ENCODE measurements around the gene SCD5. TPM values are rescaled to one million over a fixed set of nuclear protein-coding genes. Genes with fewer than 3 reads are reported as not detected.

Gene SCD5
- total and polyA plus RNA-seq, 2 of the 13 experiments (the other 11 are each of a cell fraction or from before 2014, with no cell fraction given): not detected

DNA sequence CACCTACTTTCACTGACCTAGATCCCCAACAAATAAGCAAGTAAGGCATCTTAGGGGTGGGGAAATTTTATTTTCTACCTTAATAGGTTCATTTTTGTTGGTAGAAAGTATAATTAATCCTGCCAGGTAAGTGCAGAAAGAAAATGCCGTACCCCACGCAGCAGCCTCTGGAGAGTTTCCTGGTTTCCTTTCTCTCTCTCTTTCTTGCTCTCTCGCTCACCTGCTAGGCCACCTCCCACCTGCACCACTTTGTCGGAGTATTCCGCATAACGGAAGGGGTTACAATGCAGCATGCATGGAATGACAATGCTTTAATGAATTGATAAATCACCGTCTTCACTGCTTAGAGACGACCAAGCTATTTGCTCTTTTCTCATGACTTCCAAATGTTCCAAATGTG is 101.0 kb downstream of the SCD5 start (continued):
- TF ChIP-seq, protein P1, sequence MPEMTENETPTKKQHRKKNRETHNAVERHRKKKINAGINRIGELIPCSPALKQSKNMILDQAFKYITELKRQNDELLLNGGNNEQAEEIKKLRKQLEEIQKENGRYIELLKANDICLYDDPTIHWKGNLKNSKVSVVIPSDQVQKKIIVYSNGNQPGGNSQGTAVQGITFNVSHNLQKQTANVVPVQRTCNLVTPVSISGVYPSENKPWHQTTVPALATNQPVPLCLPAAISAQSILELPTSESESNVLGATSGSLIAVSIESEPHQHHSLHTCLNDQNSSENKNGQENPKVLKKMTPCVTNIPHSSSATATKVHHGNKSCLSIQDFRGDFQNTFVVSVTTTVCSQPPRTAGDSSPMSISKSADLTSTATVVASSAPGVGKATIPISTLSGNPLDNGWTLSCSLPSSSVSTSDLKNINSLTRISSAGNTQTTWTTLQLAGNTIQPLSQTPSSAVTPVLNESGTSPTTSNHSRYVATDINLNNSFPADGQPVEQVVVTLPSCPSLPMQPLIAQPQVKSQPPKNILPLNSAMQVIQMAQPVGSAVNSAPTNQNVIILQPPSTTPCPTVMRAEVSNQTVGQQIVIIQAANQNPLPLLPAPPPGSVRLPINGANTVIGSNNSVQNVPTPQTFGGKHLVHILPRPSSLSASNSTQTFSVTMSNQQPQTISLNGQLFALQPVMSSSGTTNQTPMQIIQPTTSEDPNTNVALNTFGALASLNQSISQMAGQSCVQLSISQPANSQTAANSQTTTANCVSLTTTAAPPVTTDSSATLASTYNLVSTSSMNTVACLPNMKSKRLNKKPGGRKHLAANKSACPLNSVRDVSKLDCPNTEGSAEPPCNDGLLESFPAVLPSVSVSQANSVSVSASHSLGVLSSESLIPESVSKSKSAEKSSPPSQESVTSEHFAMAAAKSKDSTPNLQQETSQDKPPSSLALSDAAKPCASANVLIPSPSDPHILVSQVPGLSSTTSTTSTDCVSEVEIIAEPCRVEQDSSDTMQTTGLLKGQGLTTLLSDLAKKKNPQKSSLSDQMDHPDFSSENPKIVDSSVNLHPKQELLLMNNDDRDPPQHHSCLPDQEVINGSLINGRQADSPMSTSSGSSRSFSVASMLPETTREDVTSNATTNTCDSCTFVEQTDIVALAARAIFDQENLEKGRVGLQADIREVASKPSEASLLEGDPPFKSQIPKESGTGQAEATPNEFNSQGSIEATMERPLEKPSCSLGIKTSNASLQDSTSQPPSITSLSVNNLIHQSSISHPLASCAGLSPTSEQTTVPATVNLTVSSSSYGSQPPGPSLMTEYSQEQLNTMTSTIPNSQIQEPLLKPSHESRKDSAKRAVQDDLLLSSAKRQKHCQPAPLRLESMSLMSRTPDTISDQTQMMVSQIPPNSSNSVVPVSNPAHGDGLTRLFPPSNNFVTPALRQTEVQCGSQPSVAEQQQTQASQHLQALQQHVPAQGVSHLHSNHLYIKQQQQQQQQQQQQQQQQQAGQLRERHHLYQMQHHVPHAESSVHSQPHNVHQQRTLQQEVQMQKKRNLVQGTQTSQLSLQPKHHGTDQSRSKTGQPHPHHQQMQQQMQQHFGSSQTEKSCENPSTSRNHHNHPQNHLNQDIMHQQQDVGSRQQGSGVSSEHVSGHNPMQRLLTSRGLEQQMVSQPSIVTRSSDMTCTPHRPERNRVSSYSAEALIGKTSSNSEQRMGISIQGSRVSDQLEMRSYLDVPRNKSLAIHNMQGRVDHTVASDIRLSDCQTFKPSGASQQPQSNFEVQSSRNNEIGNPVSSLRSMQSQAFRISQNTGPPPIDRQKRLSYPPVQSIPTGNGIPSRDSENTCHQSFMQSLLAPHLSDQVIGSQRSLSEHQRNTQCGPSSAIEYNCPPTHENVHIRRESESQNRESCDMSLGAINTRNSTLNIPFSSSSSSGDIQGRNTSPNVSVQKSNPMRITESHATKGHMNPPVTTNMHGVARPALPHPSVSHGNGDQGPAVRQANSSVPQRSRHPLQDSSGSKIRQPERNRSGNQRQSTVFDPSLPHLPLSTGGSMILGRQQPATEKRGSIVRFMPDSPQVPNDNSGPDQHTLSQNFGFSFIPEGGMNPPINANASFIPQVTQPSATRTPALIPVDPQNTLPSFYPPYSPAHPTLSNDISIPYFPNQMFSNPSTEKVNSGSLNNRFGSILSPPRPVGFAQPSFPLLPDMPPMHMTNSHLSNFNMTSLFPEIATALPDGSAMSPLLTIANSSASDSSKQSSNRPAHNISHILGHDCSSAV (CRISPR knock-in tag; IDR thresholded peaks at IDR 0.05; ENCODE audit: borderline replicate concordance): no peak
- no peak for TF ChIP-seq ZFP41 (CRISPR knock-in tag; IDR thresholded peaks at IDR 0.05; ENCODE audit: borderline replicate concordance)
- no peak for TF ChIP-seq ZFX (CRISPR knock-in tag; IDR thresholded peaks at IDR 0.05; ENCODE audit: low read depth)
- TF ChIP-seq, protein P2, sequence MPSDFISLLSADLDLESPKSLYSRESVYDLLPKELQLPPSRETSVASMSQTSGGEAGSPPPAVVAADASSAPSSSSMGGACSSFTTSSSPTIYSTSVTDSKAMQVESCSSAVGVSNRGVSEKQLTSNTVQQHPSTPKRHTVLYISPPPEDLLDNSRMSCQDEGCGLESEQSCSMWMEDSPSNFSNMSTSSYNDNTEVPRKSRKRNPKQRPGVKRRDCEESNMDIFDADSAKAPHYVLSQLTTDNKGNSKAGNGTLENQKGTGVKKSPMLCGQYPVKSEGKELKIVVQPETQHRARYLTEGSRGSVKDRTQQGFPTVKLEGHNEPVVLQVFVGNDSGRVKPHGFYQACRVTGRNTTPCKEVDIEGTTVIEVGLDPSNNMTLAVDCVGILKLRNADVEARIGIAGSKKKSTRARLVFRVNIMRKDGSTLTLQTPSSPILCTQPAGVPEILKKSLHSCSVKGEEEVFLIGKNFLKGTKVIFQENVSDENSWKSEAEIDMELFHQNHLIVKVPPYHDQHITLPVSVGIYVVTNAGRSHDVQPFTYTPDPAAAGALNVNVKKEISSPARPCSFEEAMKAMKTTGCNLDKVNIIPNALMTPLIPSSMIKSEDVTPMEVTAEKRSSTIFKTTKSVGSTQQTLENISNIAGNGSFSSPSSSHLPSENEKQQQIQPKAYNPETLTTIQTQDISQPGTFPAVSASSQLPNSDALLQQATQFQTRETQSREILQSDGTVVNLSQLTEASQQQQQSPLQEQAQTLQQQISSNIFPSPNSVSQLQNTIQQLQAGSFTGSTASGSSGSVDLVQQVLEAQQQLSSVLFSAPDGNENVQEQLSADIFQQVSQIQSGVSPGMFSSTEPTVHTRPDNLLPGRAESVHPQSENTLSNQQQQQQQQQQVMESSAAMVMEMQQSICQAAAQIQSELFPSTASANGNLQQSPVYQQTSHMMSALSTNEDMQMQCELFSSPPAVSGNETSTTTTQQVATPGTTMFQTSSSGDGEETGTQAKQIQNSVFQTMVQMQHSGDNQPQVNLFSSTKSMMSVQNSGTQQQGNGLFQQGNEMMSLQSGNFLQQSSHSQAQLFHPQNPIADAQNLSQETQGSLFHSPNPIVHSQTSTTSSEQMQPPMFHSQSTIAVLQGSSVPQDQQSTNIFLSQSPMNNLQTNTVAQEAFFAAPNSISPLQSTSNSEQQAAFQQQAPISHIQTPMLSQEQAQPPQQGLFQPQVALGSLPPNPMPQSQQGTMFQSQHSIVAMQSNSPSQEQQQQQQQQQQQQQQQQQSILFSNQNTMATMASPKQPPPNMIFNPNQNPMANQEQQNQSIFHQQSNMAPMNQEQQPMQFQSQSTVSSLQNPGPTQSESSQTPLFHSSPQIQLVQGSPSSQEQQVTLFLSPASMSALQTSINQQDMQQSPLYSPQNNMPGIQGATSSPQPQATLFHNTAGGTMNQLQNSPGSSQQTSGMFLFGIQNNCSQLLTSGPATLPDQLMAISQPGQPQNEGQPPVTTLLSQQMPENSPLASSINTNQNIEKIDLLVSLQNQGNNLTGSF (CRISPR knock-in tag; IDR thresholded peaks at IDR 0.05): no peak
- no peak for TF ChIP-seq ZSCAN12 (CRISPR knock-in tag; IDR thresholded peaks at IDR 0.05)
- no peak for TF ChIP-seq MIER2 (CRISPR knock-in tag; IDR thresholded peaks at IDR 0.05)
